Activated T-cell treated with anti-CD3 and anti-CD28 coated beads, Interleukin-2, amount 50 U/mL, for 72 hours (primary cell): ENCODE measurements around the gene ZMIZ1. TPM values are rescaled to one million over a fixed set of nuclear protein-coding genes. Genes with fewer than 3 reads are reported as not detected.
A peak's percentile ranks its signal among the peaks of the same experiment; 100 is the strongest.

Experiments
- ATAC-seq, 2 donors: fragments of 150-1000 bp; cut with Tn5 transposase; replicated peaks in 1 of 2; 2 replicates each; pipeline ENCODE4 v1.10.0; 2021; ENCODE audit warnings: moderate library complexity in 2 of 2, mild to moderate bottlenecking in 1 of 2
- DNase-seq, 2 donors: peaks; one replicate each; pipeline ENCODE4 v3.0.0; 2021 to 2022; ENCODE audit warnings: mixed read lengths in 1 of 2
- H3K27ac Mint-ChIP-seq: one replicate; pipeline ENCODE4 v1.8.0; 2022; ENCODE audit warnings: mild to moderate bottlenecking, moderate library complexity, mixed read lengths
- H3K27me3 Mint-ChIP-seq: one replicate; pipeline ENCODE4 v1.8.0; 2022; ENCODE audit warnings: low read depth, mixed read lengths
- H3K36me3 Mint-ChIP-seq, 2 donors: one replicate each; pipeline ENCODE4 v1.8.0; 2022; ENCODE audit warnings: mixed read lengths in 2 of 2, mild to moderate bottlenecking in 1 of 2; ENCODE audit not compliant: insufficient read depth in 2 of 2
- H3K4me1 Mint-ChIP-seq: one replicate; pipeline ENCODE4 v1.8.0; 2022; ENCODE audit warnings: low read depth, mixed read lengths
- H3K4me3 Mint-ChIP-seq, 2 donors: one replicate each; pipeline ENCODE4 v1.8.0; 2022; ENCODE audit warnings: mild to moderate bottlenecking in 2 of 2, mixed read lengths in 2 of 2, moderate library complexity in 2 of 2
- H3K9me3 Mint-ChIP-seq, 2 donors: one replicate each; pipeline ENCODE4 v1.8.0; 2022; ENCODE audit warnings: mixed read lengths in 2 of 2
- total RNA-seq, 2 donors: library from RNA; stranded (reverse); gene quantifications; one replicate each; pipeline ENCODE4 v1.2.3, GENCODE V29; 2022

The ZMIZ1 gene
- total RNA-seq, 2 donors from 2014 or later = 30.6 to 37.8 TPM

GRCh38 chr10:79147796-79148451 is 79.2 kb downstream of the ZMIZ1 start:
- no peaks in the 10 kb centered on the region for H3K36me3 Mint-ChIP-seq
- no peaks in the 10 kb centered on the region for H3K9me3 Mint-ChIP-seq
- no peak overlapping the region for H3K27ac Mint-ChIP-seq
- no peaks in the 10 kb centered on the region for H3K27me3 Mint-ChIP-seq
- DNase-seq = no peak
- no peak for ATAC-seq
- no peak overlapping the region for H3K4me3 Mint-ChIP-seq
- H3K4me1 Mint-ChIP-seq = peaks cover 39% of the 10 kb centered on the region

- Mint-ChIP-seq H3K4me3 (no peak overlapping the region), H3K4me1 (peaks cover 39% of the 10 kb centered on the region), H3K27me3 (no peaks in the 10 kb centered on the region), H3K9me3 (no peaks in the 10 kb centered on the region), H3K27ac (no peak overlapping the region), H3K36me3 (no peaks in the 10 kb centered on the region)
- no peak for ATAC-seq
- no peak for DNase-seq
Measured at GRCh38 chr10:79148452-79149344, 79.9 kb downstream of the ZMIZ1 start.

- no peaks in the 10 kb centered on the region for H3K36me3 Mint-ChIP-seq
- DNase-seq (no peak), ATAC-seq (no peak)
- H3K4me1 Mint-ChIP-seq = peaks cover 39% of the 10 kb centered on the region
- no peak overlapping the region for H3K4me3 Mint-ChIP-seq
- no peak overlapping the region for H3K27ac Mint-ChIP-seq
- no peaks in the 10 kb centered on the region for H3K27me3 Mint-ChIP-seq
- H3K9me3 Mint-ChIP-seq = no peaks in the 10 kb centered on the region
Measured at GRCh38 chr10:79149345-79149661, 80.5 kb downstream of the ZMIZ1 start.

- Mint-ChIP-seq H3K36me3 (no peaks in the 10 kb centered on the region), H3K4me1 (peaks cover 33% of the 10 kb centered on the region), H3K4me3 (no peak overlapping the region), H3K9me3 (no peaks in the 10 kb centered on the region), H3K27ac (no peak overlapping the region), H3K27me3 (no peaks in the 10 kb centered on the region)
- ATAC-seq (peak; percentile 81 to 93), DNase-seq (peak; percentile 55 to 70)
Measured at GRCh38 chr10:79149662-79150443, 81.1 kb downstream of the ZMIZ1 start.

GRCh38 chr10:79150444-79150754 is 81.6 kb downstream of the ZMIZ1 start:
- Mint-ChIP-seq H3K27ac (peak overlapping the region; percentile 63), H3K9me3 (no peaks in the 10 kb centered on the region), H3K27me3 (no peaks in the 10 kb centered on the region), H3K4me3 (peak overlapping the region in 1 of 2 donors; percentile 39), H3K36me3 (no peaks in the 10 kb centered on the region), H3K4me1 (peaks cover 28% of the 10 kb centered on the region)
- ATAC-seq = no peak
- no peak for DNase-seq

- Mint-ChIP-seq H3K9me3 (no peaks in the 10 kb centered on the region), H3K4me3 (no peak overlapping the region), H3K27ac (no peak overlapping the region), H3K4me1 (peaks cover 13% of the 10 kb centered on the region), H3K27me3 (no peaks in the 10 kb centered on the region), H3K36me3 (no peaks in the 10 kb centered on the region)
- no peak for ATAC-seq
- DNase-seq = no peak
Measured at GRCh38 chr10:79152423-79152817, 83.7 kb downstream of the ZMIZ1 start.

GRCh38 chr10:79153745-79154144 is 85.0 kb downstream of the ZMIZ1 start:
- Mint-ChIP-seq H3K27me3 (no peaks in the 10 kb centered on the region), H3K36me3 (no peaks in the 10 kb centered on the region), H3K27ac (no peak overlapping the region), H3K9me3 (no peaks in the 10 kb centered on the region), H3K4me1 (peaks cover 4% of the 10 kb centered on the region), H3K4me3 (no peak overlapping the region)
- no peak for ATAC-seq
- DNase-seq = no peak

GRCh38 chr10:79155301-79156081 is 86.7 kb downstream of the ZMIZ1 start:
- DNase-seq = no peak
- Mint-ChIP-seq H3K27me3 (no peaks in the 10 kb centered on the region), H3K27ac (no peak overlapping the region), H3K4me3 (no peak overlapping the region), H3K4me1 (peaks cover under 1% of the 10 kb centered on the region), H3K36me3 (no peaks in the 10 kb centered on the region), H3K9me3 (no peaks in the 10 kb centered on the region)
- no peak for ATAC-seq

GRCh38 chr10:79156334-79157274 is 87.8 kb downstream of the ZMIZ1 start:
- no peaks in the 10 kb centered on the region for H3K36me3 Mint-ChIP-seq
- no peaks in the 10 kb centered on the region for H3K27me3 Mint-ChIP-seq
- no peaks in the 10 kb centered on the region for H3K9me3 Mint-ChIP-seq
- H3K4me1 Mint-ChIP-seq = no peaks in the 10 kb centered on the region
- H3K27ac Mint-ChIP-seq = no peak overlapping the region
- ATAC-seq = no peak
- H3K4me3 Mint-ChIP-seq = no peak overlapping the region
- no peak for DNase-seq

GRCh38 chr10:79158004-79158340 is 89.2 kb downstream of the ZMIZ1 start:
- ATAC-seq = no peak
- H3K4me3 Mint-ChIP-seq = no peak overlapping the region
- no peak overlapping the region for H3K27ac Mint-ChIP-seq
- H3K36me3 Mint-ChIP-seq = no peaks in the 10 kb centered on the region
- H3K9me3 Mint-ChIP-seq = no peaks in the 10 kb centered on the region
- DNase-seq = no peak
- H3K27me3 Mint-ChIP-seq = no peaks in the 10 kb centered on the region
- H3K4me1 Mint-ChIP-seq = no peaks in the 10 kb centered on the region

- H3K27me3 Mint-ChIP-seq = no peaks in the 10 kb centered on the region
- DNase-seq (no peak), ATAC-seq (no peak)
- no peaks in the 10 kb centered on the region for H3K4me1 Mint-ChIP-seq
- no peaks in the 10 kb centered on the region for H3K9me3 Mint-ChIP-seq
- H3K27ac Mint-ChIP-seq = no peak overlapping the region
- H3K36me3 Mint-ChIP-seq = no peaks in the 10 kb centered on the region
- H3K4me3 Mint-ChIP-seq = no peak overlapping the region
Measured at GRCh38 chr10:79158402-79159097, 89.8 kb downstream of the ZMIZ1 start.
